K562 (cell line): ENCODE data around the gene COL23A1. TPM values are rescaled to one million over a fixed set of nuclear protein-coding genes. Genes with fewer than 3 reads are reported as not detected.

ENCODE experiments used
- ATAC-seq: fragments of 200-7000 bp; cut with Tn5 transposase; 3 replicates; pipeline ENCODE4 v1.9.1; 2020; ENCODE audit warnings: moderate library complexity
- BruUV-seq: library from RNA; stranded (reverse); fragments of 400-500 nt; replicated peaks from 2 replicates; lab custom pipeline; 2021; lab: Mats Ljungman, UMichigan
- CTCF ChIA-PET: fragments of 300-600 bp; formaldehyde crosslinking; extraction: SDS; loops from one replicate; lab custom pipeline; 2021; ENCODE audit warnings: low intra/inter-chr PET ratio; lab: Yijun Ruan, JAX
- POLR2A ChIA-PET: fragments of 300-600, 350-650 bp; sonication (Branson Sonifier 250); formaldehyde crosslinking; extraction: SDS; loops from one replicate; lab custom pipeline; 2021; ENCODE audit warnings: antibody characterized with exemption, inconsistent platforms; lab: Yijun Ruan, JAX
- DNase-seq, 4 experiments: peaks; one replicate each; pipeline versions ENCODE4 v3.0.0 to v3.0.0-alpha.2; 2011 to 2018; ENCODE audit warnings: low spot score in 3 of 4, mixed read lengths in 3 of 4; ENCODE audit errors: extremely low read depth in 1 of 4
- FAIRE-seq: peaks from 2 replicates; lab custom pipeline; 2011; peaks lifted over from hg19 to GRCh38; lab: Jason Lieb, UNC
- H2AFZ ChIP-seq: 2 replicates; pipeline ENCODE4 v1.6.0; 2011; ENCODE audit warnings: low read depth, low read length, control low read depth, inconsistent platforms
- H3K27ac ChIP-seq: fragments of 200-600 bp; 3 replicates; pipeline ENCODE4 v1.8.0; 2011; ENCODE audit warnings: low read depth, mild to moderate bottlenecking, control low read depth, inconsistent platforms, low read length, moderate library complexity, mixed read lengths; ENCODE audit errors: extremely low read depth
- H3K27me3 ChIP-seq, 2 experiments: fragments of 300-600 bp in 1 of 2; 2 replicates in 1 of 2; 3 replicates in 1 of 2; pipeline versions ENCODE4 v1.6.0 to v1.8.0; 2011; ENCODE audit warnings: inconsistent platforms in 2 of 2, low read length in 2 of 2, mild to moderate bottlenecking in 1 of 2, mixed read lengths in 1 of 2, moderate library complexity in 1 of 2; ENCODE audit not compliant: control insufficient read depth in 2 of 2, insufficient read depth in 2 of 2
- H3K36me3 ChIP-seq: fragments of 300-600 bp; 3 replicates; pipeline ENCODE4 v1.8.0; 2011; ENCODE audit warnings: mild to moderate bottlenecking, low read length, inconsistent platforms; ENCODE audit not compliant: control insufficient read depth, insufficient read depth
- H3K4me1 ChIP-seq, 2 experiments: fragments of 200-600 bp in 1 of 2; replicated peaks in 1 of 2; 2 replicates in 1 of 2; 3 replicates in 1 of 2; pipeline versions ENCODE4 v1.5.1 to v1.8.0; 2011; ENCODE audit warnings: inconsistent platforms in 2 of 2, low read length in 2 of 2, mild to moderate bottlenecking in 1 of 2, mixed read lengths in 1 of 2, moderate library complexity in 1 of 2; ENCODE audit not compliant: control insufficient read depth in 2 of 2, insufficient read depth in 2 of 2
- H3K4me2 ChIP-seq: 2 replicates; pipeline ENCODE4 v1.6.1; 2011; ENCODE audit warnings: low read length, control low read depth, inconsistent platforms, mixed read lengths; ENCODE audit not compliant: insufficient read depth
- H3K4me3 ChIP-seq: fragments of 200-600 bp; sonication (generic), shearing (Covaris generic); 2 replicates; pipeline ENCODE4 v1.5.1; 2016; ENCODE audit warnings: control low read depth, inconsistent platforms
- H3K79me2 ChIP-seq: fragments of 200-600 bp; 3 replicates; pipeline ENCODE4 v1.8.0; 2011; ENCODE audit warnings: low read length, inconsistent platforms; ENCODE audit not compliant: control insufficient read depth, insufficient read depth
- H3K9ac ChIP-seq, 2 experiments: 2 replicates each; pipeline versions ENCODE4 v1.6.0 to v1.6.1; 2011; ENCODE audit warnings: low read depth in 2 of 2, low read length in 2 of 2, control low read depth in 1 of 2, inconsistent platforms in 1 of 2, mild to moderate bottlenecking in 1 of 2, mixed read lengths in 1 of 2; ENCODE audit not compliant: insufficient read depth in 1 of 2
- H3K9me1 ChIP-seq: one replicate; pipeline ENCODE4 v1.6.0; 2011; ENCODE audit warnings: inconsistent platforms, mild to moderate bottlenecking, low read length, moderate library complexity; ENCODE audit not compliant: control insufficient read depth, insufficient read depth
- H3K9me3 ChIP-seq: replicated peaks from 2 replicates; pipeline ENCODE4 v1.5.1; 2011; ENCODE audit warnings: low read depth, low read length, inconsistent platforms; ENCODE audit not compliant: control insufficient read depth, insufficient read depth
- H4K20me1 ChIP-seq: replicated peaks from 2 replicates; pipeline ENCODE4 v1.6.1; 2011; ENCODE audit warnings: low read length, inconsistent platforms, mixed read lengths; ENCODE audit not compliant: control insufficient read depth, insufficient read depth
- AFF4 ChIP-seq: sonication (generic); formaldehyde crosslinking; IDR thresholded peaks from 2 replicates; pipeline ENCODE4 v1.8.0; 2023; ENCODE audit warnings: mild to moderate bottlenecking, missing genetic modification reagents
- ATF4 ChIP-seq: fragments of 450-650 bp; formaldehyde crosslinking; IDR thresholded peaks from 2 replicates; pipeline ENCODE4 v1.4.0; 2022; ENCODE audit warnings: mild to moderate bottlenecking, moderate library complexity
- DIDO1 ChIP-seq: fragments of 450-650 bp; IDR thresholded peaks from 2 replicates; pipeline ENCODE4 v1.6.1; 2016; ENCODE audit warnings: low read depth, missing biosample characterization, missing genetic modification characterization
- FOXA1 ChIP-seq: fragments of 450-650 bp; IDR thresholded peaks from 2 replicates; pipeline ENCODE4 v1.6.1; 2016; ENCODE audit warnings: mild to moderate bottlenecking, borderline replicate concordance
- MBD1 ChIP-seq: fragments of 250-450 bp; sonication (Bioruptor Pico); IDR thresholded peaks from 2 replicates; pipeline ENCODE4 v1.8.0; 2022; ENCODE audit warnings: inconsistent platforms
- MTF1 ChIP-seq: fragments of 250-450 bp; sonication (Bioruptor Pico); IDR thresholded peaks from 2 replicates; pipeline ENCODE4 v1.9.0; 2021; ENCODE audit warnings: moderate library complexity, mild to moderate bottlenecking, inconsistent platforms, borderline replicate concordance
- MXD1 ChIP-seq: fragments of 250-450 bp; sonication (Bioruptor Pico); IDR thresholded peaks from 2 replicates; pipeline ENCODE4 v1.8.0; 2021; ENCODE audit warnings: borderline replicate concordance, mild to moderate bottlenecking, moderate library complexity; ENCODE audit not compliant: poor library complexity, severe bottlenecking
- NEUROD1 ChIP-seq: fragments of 150-350 bp; IDR thresholded peaks from 2 replicates; pipeline ENCODE4 v1.6.1; 2014; ENCODE audit warnings: borderline replicate concordance, low read length, low read depth; ENCODE audit not compliant: partially characterized antibody
- PKNOX1 ChIP-seq: fragments of 450-650 bp; IDR thresholded peaks from 2 replicates; pipeline ENCODE4 v1.6.1; 2016
- RFX1 ChIP-seq: fragments of 450-650 bp; IDR thresholded peaks from 2 replicates; pipeline ENCODE4 v1.6.1; 2016; ENCODE audit warnings: mild to moderate bottlenecking, moderate library complexity
- ZBTB7A ChIP-seq: IDR thresholded peaks from 2 replicates; pipeline ENCODE4 v1.6.1; 2011; ENCODE audit warnings: low read depth, mild to moderate bottlenecking, low read length, moderate library complexity, borderline replicate concordance; ENCODE audit not compliant: control insufficient read depth
- WGBS: fragments of 100-300 bp; shearing (Covaris generic); methylation state at CpG from one replicate; pipeline ENCODE4 v1.1.6; 2016; ENCODE audit warnings: low coverage, mixed read lengths; ENCODE audit not compliant: insufficient coverage; ENCODE audit errors: missing lambda C conversion rate; 5-methylcytosine and 5-hydroxymethylcytosine counted together
- in situ Hi-C: fragments of 300-500 bp; cut with MboI; formaldehyde crosslinking; loops from 4 replicates; pipeline ENCODE4 v1.15.0; 2018; ENCODE audit warnings: inconsistent platforms, mixed read lengths
- intact Hi-C: fragments of 100-400 bp; cut with micrococcal nuclease; formaldehyde crosslinking; loops from 2 replicates; pipeline ENCODE4 v1.14.2; 2022
- polyA plus RNA-seq, 8 experiments: library from polyadenylated mRNA; depleted of rRNA in 4 of 8; stranded (reverse) in 5 of 8; unstranded in 3 of 8; fragments of >200 nt; fragmentation: Nextera tagmentation in 2 of 8; fragmentation: Illumina TruSeq in 1 of 8; extraction: Ambion mirVana in 2 of 8; extraction: Trizol in 1 of 8; gene quantifications; 2 replicates each; pipeline versions ENCODE4 v1.2.1 to v1.2.3, GENCODE V29; 2011 to 2014; ENCODE audit warnings: inconsistent platforms in 1 of 8, missing spikeins in 1 of 8
- total RNA-seq, 7 experiments: library from RNA; depleted of rRNA in 6 of 7; stranded (reverse); fragments of >200 nt in 6 of 7; fragmentation: Illumina TruSeq in 2 of 7; extraction: Trizol in 2 of 7; gene quantifications; 2 replicates each; pipeline versions ENCODE4 v1.2.1 to v1.2.3, GENCODE V29; 2011 to 2021; ENCODE audit warnings: low replicate concordance in 1 of 7

Gene COL23A1
- total and polyA plus RNA-seq, 9 of the 15 experiments (the other 6 are each of a cell fraction or from before 2014, with no cell fraction given) = 0.09 TPM; not detected in 8

- TF ChIP-seq MTF1 (CRISPR knock-in tag) = no peak
- no peak for TF ChIP-seq MXD1
- no peak for TF ChIP-seq ZBTB7A
- TF ChIP-seq ATF4 (CRISPR knock-in tag) = no peak
- TF ChIP-seq DIDO1 (tag) = no peak
- TF ChIP-seq FOXA1 = no peak
- TF ChIP-seq RFX1 = no peak
These were observed 134.7 kb downstream of the COL23A1 start (continued) for GRCh38 chr5:178455480-178455835.

- Histone ChIP-seq H3K4me3 (no peak overlapping the region), H3K27ac (no peak overlapping the region), H4K20me1 (no peaks in the 10 kb centered on the region), H3K9me3 (no peaks in the 10 kb centered on the region), H3K4me1 (peaks cover 20 to 31% of the 10 kb centered on the region in 2 experiments), H2AFZ (no peak overlapping the region), H3K36me3 (no peaks in the 10 kb centered on the region), H3K9me1 (no peaks in the 10 kb centered on the region), H3K9ac (no peak overlapping the region), H3K27me3 (no peaks in the 10 kb centered on the region), H3K4me2 (no peak overlapping the region), H3K79me2 (no peaks in the 10 kb centered on the region)
- FAIRE-seq = no peak
- ATAC-seq = no peak
- CTCF ChIA-PET = no interaction called here
- WGBS = 86% methylated on average over 19 of the region's 22 CpGs
- DNase-seq = no peak
- in situ Hi-C loops (no loop called here), intact Hi-C loops (no loop called here)
- TF ChIP-seq NEUROD1 = no peak
- TF ChIP-seq AFF4 (CRISPR knock-in tag) = no peak
- 0 out of 2 replicates have a peak, but pooled peaks have one; percentile 8 for TF ChIP-seq PKNOX1
- TF ChIP-seq MBD1 (CRISPR knock-in tag) = no peak
- POLR2A ChIA-PET = interaction anchor here (0.6 kb wide), 1 partner anchor 77 kb away, joined by 3 read pairs; no protein-coding TSS in a partner anchor
- no TSS peak for BruUV-seq
These were observed 135.2 kb downstream of the COL23A1 start for GRCh38 chr5:178454821-178455479.
